Kidney (tissue), 14 donors: Measurements from ENCODE around the gene HJURP. TPM values are rescaled to one million over a fixed set of nuclear protein-coding genes. Genes with fewer than 3 reads are reported as not detected.
A peak's percentile ranks its signal among the peaks of the same experiment; 100 is the strongest.

Experiments used
- DNase-seq, 5 donors: peaks; one replicate each; pipeline ENCODE4 v3.0.0-alpha.2; 2013 to 2020
- FAIRE-seq: peaks from 2 replicates; lab custom pipeline; 2012; peaks lifted over from hg19 to GRCh38; lab: Jason Lieb, UNC
- H3K27ac ChIP-seq, 2 donors: one replicate each; pipeline ENCODE4 v1.7.0; 2013; ENCODE audit warnings: low read depth in 2 of 2, low read length in 2 of 2, inconsistent platforms in 1 of 2
- H3K27me3 ChIP-seq: one replicate; pipeline ENCODE4 v1.7.1; 2013; ENCODE audit warnings: low read length, inconsistent platforms; ENCODE audit not compliant: control insufficient read depth, insufficient read depth
- H3K36me3 ChIP-seq, 3 donors: one replicate each; pipeline versions ENCODE4 v1.7.0 to v1.7.1; 2013; ENCODE audit warnings: low read length in 3 of 3, control low read depth in 1 of 3, inconsistent platforms in 1 of 3; ENCODE audit not compliant: insufficient read depth in 3 of 3, control insufficient read depth in 2 of 3
- H3K4me1 ChIP-seq, 3 donors: one replicate each; pipeline versions ENCODE4 v1.7.0 to v1.7.1; 2013; ENCODE audit warnings: low read length in 3 of 3, inconsistent platforms in 1 of 3, low read depth in 1 of 3; ENCODE audit not compliant: control insufficient read depth in 2 of 3, insufficient read depth in 2 of 3
- H3K4me3 ChIP-seq, 3 donors: one replicate each; pipeline versions ENCODE4 v1.7.0 to v1.8.1; 2013; ENCODE audit warnings: low read length in 3 of 3, control low read depth in 1 of 3, inconsistent platforms in 1 of 3
- H3K9ac ChIP-seq, 3 donors: one replicate each; pipeline versions ENCODE4 v1.7.0 to v1.7.1; 2013; ENCODE audit warnings: low read length in 3 of 3, control low read depth in 1 of 3, inconsistent platforms in 1 of 3
- H3K9me3 ChIP-seq, 3 donors: one replicate each; pipeline versions ENCODE4 v1.7.0 to v1.7.1; 2013; ENCODE audit warnings: low read length in 3 of 3, control low read depth in 1 of 3, inconsistent platforms in 1 of 3; ENCODE audit not compliant: control insufficient read depth in 2 of 3, insufficient read depth in 1 of 3
- intact Hi-C: fragments of 100-400 bp; cut with DNase I; formaldehyde crosslinking; loops from one replicate; pipeline ENCODE4 v1.11.1; 2022
- polyA plus RNA-seq: library from polyadenylated mRNA; stranded (reverse); fragments of 350-450 nt; fragmentation: Illumina TruSeq; extraction: RNeasy Lipid Tissue Mini Kit (QIAGEN cat#74804); gene quantifications from one replicate; pipeline ENCODE4 v1.2.3, GENCODE V29; 2014; ENCODE audit warnings: low read depth, low replicate concordance; ENCODE audit not compliant: insufficient read depth
- total RNA-seq: library from RNA; stranded (reverse); fragmentation: NEBNext Ultra II Directional; extraction: Animal tissue kit (Norgen Biotek cat#: 25700); gene quantifications from one replicate; pipeline ENCODE4 v1.2.1, GENCODE V29; 2021
- TF ChIP-seq, protein P1 (sequence below): IDR thresholded peaks from 3 replicates; pipeline ENCODE4 v1.5.1; 2012; ENCODE audit warnings: mild to moderate bottlenecking, moderate library complexity, borderline replicate concordance; ENCODE audit not compliant: insufficient read depth; ENCODE audit errors: extremely low read depth
- donor health status: control.
- donor health status: control.
- donor health status: control.
- donor health status: control.
- donor health status: control.
- donor health status: DM: yes; HTN: yes; CAD: no.
- donor health status: Normal renal cell carcinoma (clear cell type).

The HJURP gene
- total and polyA plus RNA-seq, 2 donors from 2014 or later: 0.94 TPM; not detected in 1

DNA sequence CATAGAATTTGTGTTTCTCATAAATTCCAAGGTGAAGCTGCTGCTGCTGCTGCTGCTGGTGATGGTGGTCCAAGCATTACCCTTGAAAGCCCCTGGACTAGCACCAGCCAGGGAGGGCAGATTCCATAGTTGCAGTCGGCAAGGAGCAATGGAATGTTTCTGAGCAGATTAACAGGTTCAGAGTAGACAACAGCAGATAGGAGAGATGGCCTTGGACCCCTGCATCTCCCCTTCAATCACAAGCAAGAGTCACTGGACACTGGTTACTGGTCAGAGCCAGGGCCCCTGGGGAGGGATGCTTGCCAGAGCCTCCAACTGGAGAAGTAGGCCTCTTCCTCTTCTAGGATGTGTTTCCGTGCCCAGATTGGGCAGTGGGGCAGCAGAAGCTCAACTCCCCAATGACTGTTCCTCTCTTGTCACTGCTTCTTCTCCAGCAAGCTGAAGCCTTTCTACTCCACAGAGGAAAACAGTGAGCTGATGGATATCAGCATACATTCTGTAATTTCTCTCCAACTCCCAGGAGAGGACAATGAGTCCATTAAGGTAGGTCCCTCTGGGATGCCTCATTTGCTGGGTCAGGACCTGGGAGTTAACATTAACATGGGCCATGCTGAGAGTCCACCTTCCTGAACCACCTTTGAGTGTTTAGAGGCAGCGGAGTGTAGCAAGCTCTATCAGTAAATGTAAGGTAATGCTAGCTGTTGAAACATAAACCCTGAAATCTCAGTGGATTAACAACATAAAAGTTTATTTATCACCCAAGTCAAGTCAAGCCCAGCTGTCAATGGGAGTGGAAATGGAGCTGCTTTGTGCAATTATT, 40.9 kb downstream of the HJURP start:
- DNase-seq (peak; percentile 44 to 87 (median 70)), FAIRE-seq (no peak)
- TF ChIP-seq, protein P1, sequence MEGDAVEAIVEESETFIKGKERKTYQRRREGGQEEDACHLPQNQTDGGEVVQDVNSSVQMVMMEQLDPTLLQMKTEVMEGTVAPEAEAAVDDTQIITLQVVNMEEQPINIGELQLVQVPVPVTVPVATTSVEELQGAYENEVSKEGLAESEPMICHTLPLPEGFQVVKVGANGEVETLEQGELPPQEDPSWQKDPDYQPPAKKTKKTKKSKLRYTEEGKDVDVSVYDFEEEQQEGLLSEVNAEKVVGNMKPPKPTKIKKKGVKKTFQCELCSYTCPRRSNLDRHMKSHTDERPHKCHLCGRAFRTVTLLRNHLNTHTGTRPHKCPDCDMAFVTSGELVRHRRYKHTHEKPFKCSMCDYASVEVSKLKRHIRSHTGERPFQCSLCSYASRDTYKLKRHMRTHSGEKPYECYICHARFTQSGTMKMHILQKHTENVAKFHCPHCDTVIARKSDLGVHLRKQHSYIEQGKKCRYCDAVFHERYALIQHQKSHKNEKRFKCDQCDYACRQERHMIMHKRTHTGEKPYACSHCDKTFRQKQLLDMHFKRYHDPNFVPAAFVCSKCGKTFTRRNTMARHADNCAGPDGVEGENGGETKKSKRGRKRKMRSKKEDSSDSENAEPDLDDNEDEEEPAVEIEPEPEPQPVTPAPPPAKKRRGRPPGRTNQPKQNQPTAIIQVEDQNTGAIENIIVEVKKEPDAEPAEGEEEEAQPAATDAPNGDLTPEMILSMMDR: no peak

DNA sequence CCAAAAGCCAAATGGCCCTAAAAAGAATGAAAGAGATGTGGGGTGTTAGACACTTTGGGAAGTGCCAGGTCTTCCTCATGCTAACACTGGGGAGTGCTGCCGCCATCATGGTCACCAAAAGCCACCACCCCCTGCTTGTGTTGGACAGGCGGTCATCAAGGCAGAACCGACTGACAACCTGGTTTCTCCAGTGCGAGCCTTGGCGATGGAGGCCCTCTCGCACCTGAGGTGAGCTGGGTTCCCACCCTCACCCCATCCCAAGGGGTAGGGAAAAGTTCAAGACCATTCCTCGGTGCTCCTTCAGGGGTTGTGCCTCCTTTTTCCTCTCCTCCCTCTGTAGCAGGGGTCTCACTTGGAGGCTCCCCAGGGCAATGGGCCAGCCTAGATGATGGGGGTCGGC, 42.6 kb downstream of the HJURP start:
- Histone ChIP-seq H3K27ac (no peak overlapping the region), H3K27me3 (no peaks in the 10 kb centered on the region), H3K9me3 (no peaks in the 10 kb centered on the region), H3K4me3 (no peak overlapping the region), H3K9ac (no peak overlapping the region), H3K4me1 (no peaks in the 10 kb centered on the region), H3K36me3 (no peaks in the 10 kb centered on the region)
- intact Hi-C loops: no loop called here
- peak in 2 of 5 donors; percentile 15 to 40 for DNase-seq
- TF ChIP-seq, protein P1: no peak
- FAIRE-seq: no peak

More for the DNA sequence above, 40.9 kb downstream of the HJURP start:
- intact Hi-C loops: no loop called here
- Histone ChIP-seq H3K27me3 (no peaks in the 10 kb centered on the region), H3K9me3 (no peaks in the 10 kb centered on the region), H3K4me1 (no peaks in the 10 kb centered on the region), H3K9ac (no peak overlapping the region), H3K4me3 (no peak overlapping the region), H3K27ac (no peak overlapping the region), H3K36me3 (no peaks in the 10 kb centered on the region)

DNA sequence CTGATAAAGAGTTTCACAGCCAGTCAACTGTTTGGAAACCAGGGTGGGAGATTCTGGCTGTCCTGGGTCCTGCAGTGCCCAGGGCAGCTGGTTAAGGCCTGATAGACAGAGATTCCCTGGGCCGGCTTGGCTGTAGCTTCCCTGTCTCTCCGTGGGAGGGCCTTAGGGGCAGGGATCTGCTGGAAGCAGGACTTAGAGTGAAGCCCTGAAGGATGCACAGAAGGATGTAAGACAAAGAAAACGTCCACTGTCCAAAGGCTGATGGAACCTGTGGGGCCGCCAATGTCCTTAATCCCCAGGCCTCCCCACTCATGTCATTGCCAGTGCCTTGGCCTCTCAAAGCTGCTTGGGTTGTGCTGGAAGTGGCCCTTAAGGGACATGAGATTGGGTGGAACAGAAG, 43.2 kb downstream of the HJURP start:
- Histone ChIP-seq H3K27ac (no peak overlapping the region), H3K4me3 (no peak overlapping the region), H3K9me3 (no peaks in the 10 kb centered on the region), H3K36me3 (no peaks in the 10 kb centered on the region), H3K9ac (no peak overlapping the region), H3K27me3 (no peaks in the 10 kb centered on the region), H3K4me1 (no peaks in the 10 kb centered on the region)
- TF ChIP-seq, protein P1: no peak
- DNase-seq (peak in 1 of 5 donors; percentile 1), FAIRE-seq (no peak)
- intact Hi-C loops: no loop called here
